Esophagus squamous epithelium (tissue), 5 donors: Measurements from ENCODE around the gene CELF4. TPM values are rescaled to one million over a fixed set of nuclear protein-coding genes. Genes with fewer than 3 reads are reported as not detected.

Source experiments
- DNase-seq: peaks from one replicate; lab custom pipeline; 2025; lab: John Stamatoyannopoulos, UW
- H3K27ac ChIP-seq, 4 donors: fragments of 200-600 bp; sonication (generic); one replicate each; pipeline ENCODE4 v1.5.1; 2016 to 2019; ENCODE audit warnings: mild to moderate bottlenecking in 1 of 4
- H3K27me3 ChIP-seq, 4 donors: fragments of 200-600 bp; sonication (generic); 1 replicate in 3 of 4; 2 replicates in 1 of 4; pipeline versions ENCODE4 v1.5.1 to v1.6.0; 2017 to 2021; ENCODE audit warnings: antibody characterized with exemption in 1 of 4
- H3K36me3 ChIP-seq, 3 donors: fragments of 200-600 bp; sonication (generic); one replicate each; pipeline ENCODE4 v1.5.1; 2016 to 2019
- H3K4me1 ChIP-seq, 3 donors: fragments of 200-600 bp; sonication (generic); one replicate each; pipeline ENCODE4 v1.5.1; 2017 to 2019
- H3K4me3 ChIP-seq, 4 donors: fragments of 200-600 bp; sonication (generic); 1 replicate in 3 of 4; 2 replicates in 1 of 4; pipeline ENCODE4 v1.5.1; 2016 to 2019; ENCODE audit warnings: mild to moderate bottlenecking in 2 of 4, moderate library complexity in 1 of 4
- H3K9me3 ChIP-seq, 3 donors: fragments of 200-600 bp; sonication (generic); one replicate each; pipeline ENCODE4 v1.5.1; 2016 to 2019
- CTCF ChIP-seq, 6 experiments: fragments of 450-650 bp in 4 of 6; fragments of 200-600 bp in 2 of 6; sonication (generic) in 2 of 6; IDR thresholded peaks; one replicate each; pipeline ENCODE4 v1.5.1; 2016 to 2019; ENCODE audit warnings: antibody characterized with exemption in 6 of 6, mild to moderate bottlenecking in 4 of 6, moderate library complexity in 4 of 6
- POLR2A ChIP-seq, 4 donors: fragments of 450-650 bp; IDR thresholded peaks; one replicate each; pipeline ENCODE4 v1.6.1; 2017; ENCODE audit warnings: antibody characterized with exemption in 4 of 4, mild to moderate bottlenecking in 4 of 4, moderate library complexity in 3 of 4
- WGBS, 2 donors: methylation state at CpG; one replicate each; pipeline ENCODE4 v1.1.5; 2018; 5-methylcytosine and 5-hydroxymethylcytosine counted together
- intact Hi-C: fragments of 100-400 bp; cut with DNase I; formaldehyde crosslinking; loops from one replicate; pipeline ENCODE4 v1.15.0; 2022
- total RNA-seq, 4 donors: library from RNA; depleted of rRNA; stranded (reverse); fragments of >200 nt; gene quantifications; one replicate each; pipeline ENCODE4 v1.1.0, GENCODE V29; 2016
- donor health status: DM: yes; HTN: yes; CAD: no.

CELF4 gene
- total RNA-seq, 4 donors from 2014 or later = not detected

- TF ChIP-seq POLR2A (IDR thresholded peaks at IDR 0.05) (no peak), CTCF (IDR thresholded peaks at IDR 0.05) (no peak)
- no peak overlapping the region for H3K27ac ChIP-seq
- H3K27me3 ChIP-seq = peaks cover 0 to 72% (median 0%) of the 10 kb centered on the region in 4 donors
- no peak overlapping the region for H3K4me3 ChIP-seq
- DNase-seq = no peak
- WGBS, 2 donors = 76 to 79% methylated on average over 14 to 19 of the region's 19 CpGs
- H3K36me3 ChIP-seq = no peaks in the 10 kb centered on the region
- intact Hi-C loops = no loop called here
- no peaks in the 10 kb centered on the region for H3K4me1 ChIP-seq
- no peaks in the 10 kb centered on the region for H3K9me3 ChIP-seq
These were observed 19.9 kb downstream of the CELF4 start for GRCh38 chr18:37545461-37546271.

GRCh38 chr18:37544713-37545112, 20.9 kb downstream of the CELF4 start:
- H3K27ac ChIP-seq = no peak overlapping the region
- TF ChIP-seq POLR2A (IDR thresholded peaks at IDR 0.05) (no peak), CTCF (IDR thresholded peaks at IDR 0.05) (no peak)
- DNase-seq = no peak
- H3K36me3 ChIP-seq = no peaks in the 10 kb centered on the region
- no peaks in the 10 kb centered on the region for H3K9me3 ChIP-seq
- 48 to 72% methylated on average over 5 of the region's 5 CpGs for WGBS, 2 donors
- intact Hi-C loops = no loop called here
- H3K27me3 ChIP-seq = peaks cover 0 to 72% (median 0%) of the 10 kb centered on the region in 4 donors
- no peak overlapping the region for H3K4me3 ChIP-seq
- no peaks in the 10 kb centered on the region for H3K4me1 ChIP-seq

GRCh38 chr18:37544217-37544616, 21.4 kb downstream of the CELF4 start:
- Histone ChIP-seq H3K4me3 (no peak overlapping the region), H3K9me3 (no peaks in the 10 kb centered on the region), H3K4me1 (no peaks in the 10 kb centered on the region), H3K27ac (no peak overlapping the region), H3K36me3 (no peaks in the 10 kb centered on the region), H3K27me3 (peaks cover 0 to 74% (median 0%) of the 10 kb centered on the region in 4 donors)
- WGBS, 2 donors = 76 to 82% methylated on average over 8 to 10 of the region's 10 CpGs
- TF ChIP-seq POLR2A (IDR thresholded peaks at IDR 0.05) = no peak
- no peak for DNase-seq
- intact Hi-C loops = no loop called here

- DNase-seq = no peak
- Histone ChIP-seq H3K36me3 (no peaks in the 10 kb centered on the region), H3K27ac (no peak overlapping the region), H3K4me3 (no peak overlapping the region), H3K9me3 (no peaks in the 10 kb centered on the region), H3K27me3 (peaks cover 0 to 75% (median 0%) of the 10 kb centered on the region in 4 donors), H3K4me1 (no peaks in the 10 kb centered on the region)
- WGBS, 2 donors = 77 to 87% methylated on average over 4 of the region's 4 CpGs
- TF ChIP-seq CTCF (IDR thresholded peaks at IDR 0.05) (no peak), POLR2A (IDR thresholded peaks at IDR 0.05) (no peak)
- intact Hi-C loops = no loop called here
These were observed 22.3 kb downstream of the CELF4 start for GRCh38 chr18:37543321-37543720.

- no peak overlapping the region for H3K27ac ChIP-seq
- intact Hi-C loops = no loop called here
- no peak for TF ChIP-seq CTCF (IDR thresholded peaks at IDR 0.05)
- no peak for TF ChIP-seq POLR2A (IDR thresholded peaks at IDR 0.05)
- no peak overlapping the region for H3K4me3 ChIP-seq
- H3K27me3 ChIP-seq = peaks cover 0 to 85% (median 0%) of the 10 kb centered on the region in 4 donors
- no peaks in the 10 kb centered on the region for H3K36me3 ChIP-seq
- no peaks in the 10 kb centered on the region for H3K9me3 ChIP-seq
- no peak for DNase-seq
- 78 to 89% methylated on average over 7 of the region's 7 CpGs for WGBS, 2 donors
- H3K4me1 ChIP-seq = no peaks in the 10 kb centered on the region
These were observed 24.1 kb downstream of the CELF4 start for GRCh38 chr18:37541517-37541916.
